Measurements from ENCODE around the gene CITED2.

The CITED2 gene

DNA sequence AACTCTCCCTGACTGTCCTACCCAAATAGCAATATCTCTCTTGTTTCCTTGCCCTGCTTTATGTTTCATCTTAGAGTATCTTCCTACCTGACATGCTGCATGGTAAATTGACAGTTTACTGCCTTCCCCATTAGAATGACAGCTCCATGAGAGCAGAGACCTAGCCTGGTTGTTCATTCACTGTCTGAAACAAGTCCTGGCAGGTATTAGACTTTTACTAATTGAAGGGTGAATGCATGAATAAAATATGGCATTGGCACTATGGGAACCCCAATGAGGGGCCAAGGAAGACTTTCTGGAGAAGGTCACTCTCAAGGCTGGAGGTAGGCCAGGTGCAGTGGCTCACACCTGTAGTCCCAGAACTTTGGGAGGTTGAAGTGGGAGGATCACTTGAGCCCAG lies 3.8 kb upstream of the CITED2 start:
- no peak for DNase-seq (ENCODE audit: extremely low spot score)
- POLR2A ChIA-PET: no interaction called here
- CTCF ChIA-PET: interaction anchor here (1.0 to 3.0 kb wide), 4 partner anchors 8 to 473 kb away, joined by 3 to 15 read pairs (median 4); no protein-coding TSS in a partner anchor
- TF ChIP-seq, protein P1, sequence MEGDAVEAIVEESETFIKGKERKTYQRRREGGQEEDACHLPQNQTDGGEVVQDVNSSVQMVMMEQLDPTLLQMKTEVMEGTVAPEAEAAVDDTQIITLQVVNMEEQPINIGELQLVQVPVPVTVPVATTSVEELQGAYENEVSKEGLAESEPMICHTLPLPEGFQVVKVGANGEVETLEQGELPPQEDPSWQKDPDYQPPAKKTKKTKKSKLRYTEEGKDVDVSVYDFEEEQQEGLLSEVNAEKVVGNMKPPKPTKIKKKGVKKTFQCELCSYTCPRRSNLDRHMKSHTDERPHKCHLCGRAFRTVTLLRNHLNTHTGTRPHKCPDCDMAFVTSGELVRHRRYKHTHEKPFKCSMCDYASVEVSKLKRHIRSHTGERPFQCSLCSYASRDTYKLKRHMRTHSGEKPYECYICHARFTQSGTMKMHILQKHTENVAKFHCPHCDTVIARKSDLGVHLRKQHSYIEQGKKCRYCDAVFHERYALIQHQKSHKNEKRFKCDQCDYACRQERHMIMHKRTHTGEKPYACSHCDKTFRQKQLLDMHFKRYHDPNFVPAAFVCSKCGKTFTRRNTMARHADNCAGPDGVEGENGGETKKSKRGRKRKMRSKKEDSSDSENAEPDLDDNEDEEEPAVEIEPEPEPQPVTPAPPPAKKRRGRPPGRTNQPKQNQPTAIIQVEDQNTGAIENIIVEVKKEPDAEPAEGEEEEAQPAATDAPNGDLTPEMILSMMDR (IDR thresholded peaks at IDR 0.05; ENCODE audit: control extremely low read depth, extremely low read depth, low read depth, missing control alignments): no peak

DNA sequence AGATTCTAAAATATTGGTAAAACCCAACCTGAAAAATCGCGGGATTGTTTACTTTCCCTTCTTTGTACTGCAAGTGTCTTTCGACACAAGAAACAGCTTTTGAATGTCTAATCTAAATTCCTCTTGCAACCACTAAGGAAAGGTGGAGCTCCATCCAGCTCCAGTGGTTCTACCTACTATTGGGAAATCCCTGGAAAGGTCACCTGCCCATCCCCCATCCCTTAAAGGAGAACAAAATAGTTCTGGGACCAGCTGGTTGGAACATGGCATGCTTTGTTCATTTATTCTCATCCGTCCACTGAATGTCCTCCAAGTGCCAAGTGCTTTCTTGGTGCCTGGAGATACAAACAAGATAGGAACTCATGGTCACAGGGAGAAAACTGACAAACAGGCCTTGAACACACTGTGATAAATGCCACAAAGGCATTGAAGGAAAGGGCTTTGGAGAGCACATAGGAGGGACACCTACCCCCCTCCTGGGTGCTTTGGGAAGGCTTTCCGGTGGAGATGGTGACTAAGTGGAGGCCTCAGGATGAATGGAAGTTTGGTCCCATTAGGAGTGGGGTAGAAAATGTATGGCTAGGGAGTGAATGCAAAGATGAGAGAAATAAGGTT lies 2.3 kb upstream of the CITED2 start:
- ChIA-PET POLR2A (no interaction called here), CTCF (interaction anchor here (5.1 kb wide), 1 partner anchor 12 kb away, joined by 33 read pairs; no protein-coding TSS in a partner anchor)
- TF ChIP-seq, protein P1 (IDR thresholded peaks at IDR 0.05; ENCODE audit: control extremely low read depth, extremely low read depth, low read depth, missing control alignments): no peak
- no peak for DNase-seq (ENCODE audit: extremely low spot score)

DNA sequence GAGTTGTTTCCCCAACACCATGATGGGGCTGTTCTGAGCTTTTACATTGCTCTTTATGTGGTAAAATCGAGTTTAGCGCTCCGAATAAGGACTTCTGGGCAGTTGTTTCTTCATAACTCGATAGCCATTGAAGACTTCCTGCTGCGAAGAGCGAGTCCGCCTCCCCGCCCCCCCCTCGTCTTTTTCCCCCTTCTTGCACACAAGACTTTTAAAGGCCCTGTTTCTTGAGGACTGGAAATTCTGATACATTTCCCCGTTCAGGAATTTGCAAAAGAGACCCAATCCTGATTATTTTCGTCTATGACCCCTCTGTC lies 1.5 kb upstream of the CITED2 start:
- no peak for DNase-seq (ENCODE audit: extremely low spot score)
- CTCF ChIA-PET: interaction anchor here (4.0 to 5.1 kb wide), 2 partner anchors 8 to 11 kb away, joined by 16 to 33 read pairs; no protein-coding TSS in a partner anchor
- POLR2A ChIA-PET: interaction anchor here (0.7 kb wide), 1 partner anchor 224 kb away, joined by 4 read pairs; no protein-coding TSS in a partner anchor
- TF ChIP-seq, protein P1 (IDR thresholded peaks at IDR 0.05; ENCODE audit: control extremely low read depth, extremely low read depth, low read depth, missing control alignments): no peak

DNA sequence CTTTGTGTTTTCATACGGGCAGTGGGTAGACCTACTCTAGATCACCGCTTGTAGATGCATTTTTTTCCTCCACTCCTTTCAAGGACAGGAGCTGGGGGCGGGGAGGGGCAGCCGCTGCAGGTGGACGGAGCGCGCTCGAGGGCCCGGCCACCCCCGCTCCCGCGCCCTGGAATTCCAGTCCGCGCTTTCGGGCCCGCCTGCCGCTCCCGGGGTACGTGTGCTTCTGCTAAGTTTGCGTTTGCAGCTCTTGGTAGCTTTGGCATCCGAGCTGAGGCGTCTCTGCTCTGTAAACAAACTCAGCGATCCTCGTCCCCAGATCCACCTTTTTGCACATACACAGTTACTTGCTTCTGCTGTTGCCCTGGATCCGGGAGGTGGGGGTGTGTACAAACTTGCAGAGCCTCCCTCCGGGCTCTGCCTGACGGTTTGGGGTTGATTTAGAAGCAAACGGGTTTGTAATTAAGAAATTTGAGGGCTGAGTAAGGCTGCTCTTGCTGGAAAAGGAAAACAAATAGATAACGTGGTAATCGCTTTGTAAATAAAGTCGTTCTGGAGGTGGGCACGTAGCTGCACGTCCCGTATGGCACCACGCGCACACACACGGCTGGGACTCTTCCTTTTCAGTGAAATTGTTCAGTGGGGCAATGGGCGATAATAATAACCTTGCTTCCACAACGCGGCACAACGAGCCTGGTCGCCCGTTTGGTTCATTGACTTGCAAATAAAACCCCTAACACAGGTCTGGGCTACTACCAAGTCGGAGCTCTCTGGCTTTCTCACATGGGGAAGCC lies 973 bp upstream of the CITED2 start:
- TF ChIP-seq, protein P1 (IDR thresholded peaks at IDR 0.05; ENCODE audit: control extremely low read depth, extremely low read depth, low read depth, missing control alignments): no peak
- POLR2A ChIA-PET: interaction anchor here (0.7 to 2.1 kb wide), 6 partner anchors 8 to 554 kb away, joined by 3 to 12 read pairs (median 5); no protein-coding TSS in a partner anchor
- peak; percentile 80 for DNase-seq (ENCODE audit: extremely low spot score)
- CTCF ChIA-PET: interaction anchor here (0.6 to 5.1 kb wide), 9 partner anchors 8 to 588 kb away, joined by 3 to 33 read pairs (median 3); no protein-coding TSS in a partner anchor

DNA sequence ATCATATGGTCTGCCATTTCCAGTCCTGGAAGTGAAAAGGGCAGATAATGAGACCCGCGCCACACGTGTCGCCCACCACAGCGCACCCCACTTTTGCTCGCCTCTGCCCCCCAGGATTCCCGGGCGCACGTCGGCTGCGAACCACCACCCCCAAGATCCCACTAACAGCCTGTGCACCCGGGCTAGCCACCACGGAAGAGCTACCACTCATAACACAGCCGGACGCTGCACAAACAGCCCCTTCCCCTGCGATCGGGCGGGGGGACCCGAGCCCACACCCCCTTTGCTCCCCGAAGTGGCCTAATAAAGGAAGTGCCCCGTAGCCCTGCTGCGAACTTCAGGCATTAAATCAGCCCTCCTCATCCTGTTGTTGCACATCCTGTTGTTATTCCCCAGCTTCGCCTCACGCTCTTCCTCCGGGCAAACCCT lies 506 bp downstream of the CITED2 start:
- TF ChIP-seq, protein P1 (IDR thresholded peaks at IDR 0.05; ENCODE audit: control extremely low read depth, extremely low read depth, low read depth, missing control alignments): no peak
- DNase-seq (ENCODE audit: extremely low spot score): peak; percentile 31
- ChIA-PET POLR2A (interaction anchor here (0.6 to 2.1 kb wide), 12 partner anchors 9 to 391 kb away, joined by 3 to 12 read pairs (median 4); no protein-coding TSS in a partner anchor), CTCF (interaction anchor here (1.0 to 5.1 kb wide), 10 partner anchors 9 to 589 kb away, joined by 3 to 33 read pairs (median 4); no protein-coding TSS in a partner anchor)

DNA sequence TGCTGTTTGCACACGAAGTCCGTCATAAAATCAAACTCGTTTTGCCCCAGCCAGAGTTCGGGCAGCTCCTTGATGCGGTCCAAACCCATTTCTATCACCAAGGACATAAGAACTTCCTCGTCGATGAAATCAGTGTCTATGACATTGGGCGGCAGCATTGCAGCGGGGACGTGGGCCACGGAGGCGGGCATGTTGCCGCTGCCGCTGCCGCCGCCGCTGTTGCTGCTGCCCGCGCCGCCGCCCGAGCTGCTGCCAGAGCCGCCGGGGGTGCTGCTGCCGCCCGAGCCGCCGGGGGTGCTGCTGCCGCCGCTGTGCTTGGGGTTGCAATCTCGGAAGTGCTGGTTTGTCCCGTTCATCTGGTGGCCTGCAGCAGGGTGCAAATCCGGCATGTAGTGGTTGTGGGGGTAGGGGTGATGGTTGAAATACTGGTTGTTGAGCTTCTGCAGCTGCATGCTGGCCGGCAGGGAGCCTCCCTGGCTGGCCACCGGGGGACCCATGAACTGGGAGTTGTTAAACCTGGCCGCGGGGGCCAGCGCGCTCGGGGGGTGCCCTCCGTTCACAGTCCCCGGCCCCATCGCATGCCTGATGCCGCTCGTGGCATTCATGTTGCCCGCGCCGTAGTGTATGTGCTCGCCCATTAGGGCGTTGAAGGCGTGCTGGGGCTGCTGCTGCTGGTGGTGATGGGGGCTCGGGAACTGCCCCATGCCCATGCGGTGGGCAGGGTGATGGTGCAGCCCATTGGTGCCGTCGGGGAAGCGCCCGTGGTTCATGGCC lies 1.1 kb downstream of the CITED2 start:
- TF ChIP-seq, protein P1 (IDR thresholded peaks at IDR 0.05; ENCODE audit: control extremely low read depth, extremely low read depth, low read depth, missing control alignments): peak; percentile 54
- ChIA-PET CTCF (interaction anchor here (1.0 to 5.1 kb wide), 10 partner anchors 8 to 785 kb away, joined by 3 to 33 read pairs (median 4); no protein-coding TSS in a partner anchor), POLR2A (interaction anchor here (0.6 to 2.1 kb wide), 5 partner anchors 9 to 391 kb away, joined by 3 to 7 read pairs (median 4); no protein-coding TSS in a partner anchor)
- DNase-seq (ENCODE audit: extremely low spot score): peak; percentile 50

Data from GM10248 (cell line).